GM06990 (cell line): Measurements from ENCODE around the gene ARHGAP8.

Experiments
- DNase-seq: peaks from one replicate; pipeline ENCODE4 v3.0.0-alpha.2; 2011; ENCODE audit not compliant: insufficient read length; ENCODE audit errors: extremely low read depth
- H3K27me3 ChIP-seq: replicated peaks from 2 replicates; pipeline ENCODE4 v1.6.0; 2011; ENCODE audit warnings: low read length; ENCODE audit not compliant: control insufficient read depth, insufficient read depth
- H3K36me3 ChIP-seq: 2 replicates; pipeline ENCODE4 v1.5.1; 2011; ENCODE audit warnings: low read length; ENCODE audit not compliant: control insufficient read depth, insufficient read depth
- H3K4me3 ChIP-seq: replicated peaks from 2 replicates; pipeline ENCODE4 v1.5.1; 2011; ENCODE audit warnings: low read depth, mild to moderate bottlenecking, control low read depth, low read length
- TF ChIP-seq, protein P1 (sequence below): IDR thresholded peaks from 2 replicates; pipeline ENCODE4 v1.5.1; 2011; ENCODE audit warnings: low read length, control low read depth, mild to moderate bottlenecking, inconsistent platforms; ENCODE audit not compliant: insufficient read depth, poor library complexity, severe bottlenecking

The ARHGAP8 gene

DNA sequence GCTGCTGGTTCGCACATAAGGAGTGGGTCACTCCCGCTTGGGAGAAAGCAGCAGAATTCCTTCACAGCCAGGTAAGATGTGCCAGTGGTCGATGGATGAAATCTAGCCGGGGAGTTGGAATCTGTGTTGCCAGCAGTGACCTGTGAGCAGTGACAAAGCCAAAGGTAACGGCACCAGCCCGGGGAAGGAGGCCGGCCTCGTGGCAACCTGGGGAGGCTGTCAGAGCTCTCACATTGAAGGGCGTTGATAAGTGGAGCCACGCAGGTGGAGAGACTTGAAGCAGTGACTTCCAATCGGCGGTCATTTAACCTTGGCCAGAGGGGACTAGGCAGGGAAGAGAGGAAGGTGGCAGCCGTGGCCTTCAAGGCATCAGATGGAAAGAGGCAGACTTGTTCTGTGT lies 58.8 kb downstream of the ARHGAP8 start:
- DNase-seq, result no peak
- TF ChIP-seq, protein P1, sequence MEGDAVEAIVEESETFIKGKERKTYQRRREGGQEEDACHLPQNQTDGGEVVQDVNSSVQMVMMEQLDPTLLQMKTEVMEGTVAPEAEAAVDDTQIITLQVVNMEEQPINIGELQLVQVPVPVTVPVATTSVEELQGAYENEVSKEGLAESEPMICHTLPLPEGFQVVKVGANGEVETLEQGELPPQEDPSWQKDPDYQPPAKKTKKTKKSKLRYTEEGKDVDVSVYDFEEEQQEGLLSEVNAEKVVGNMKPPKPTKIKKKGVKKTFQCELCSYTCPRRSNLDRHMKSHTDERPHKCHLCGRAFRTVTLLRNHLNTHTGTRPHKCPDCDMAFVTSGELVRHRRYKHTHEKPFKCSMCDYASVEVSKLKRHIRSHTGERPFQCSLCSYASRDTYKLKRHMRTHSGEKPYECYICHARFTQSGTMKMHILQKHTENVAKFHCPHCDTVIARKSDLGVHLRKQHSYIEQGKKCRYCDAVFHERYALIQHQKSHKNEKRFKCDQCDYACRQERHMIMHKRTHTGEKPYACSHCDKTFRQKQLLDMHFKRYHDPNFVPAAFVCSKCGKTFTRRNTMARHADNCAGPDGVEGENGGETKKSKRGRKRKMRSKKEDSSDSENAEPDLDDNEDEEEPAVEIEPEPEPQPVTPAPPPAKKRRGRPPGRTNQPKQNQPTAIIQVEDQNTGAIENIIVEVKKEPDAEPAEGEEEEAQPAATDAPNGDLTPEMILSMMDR, result no peak

DNA sequence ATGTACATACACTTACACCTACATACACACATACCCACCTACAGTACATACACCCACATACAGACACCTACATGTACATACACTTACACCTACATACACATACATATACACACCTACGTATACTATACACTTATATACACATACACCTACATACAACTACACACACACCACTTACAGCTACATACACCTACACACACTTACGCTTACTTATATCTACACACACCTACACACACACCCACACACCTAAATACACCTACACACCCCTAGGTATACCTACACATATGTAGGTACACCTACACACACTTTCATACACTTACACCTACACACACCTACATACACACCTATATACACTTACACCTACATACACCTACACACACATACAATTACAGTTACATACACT lies 61.0 kb downstream of the ARHGAP8 start:
- TF ChIP-seq, protein P1, result no peak
- H3K27me3 ChIP-seq, result no peaks in the 10 kb centered on the region; the same call in 1 of the 2 replicates
- DNase-seq, result no peak
- H3K4me3 ChIP-seq, result no peak overlapping the region
- no peaks in the 10 kb centered on the region for H3K36me3 ChIP-seq

More for the DNA sequence above, 58.8 kb downstream of the ARHGAP8 start:
- Histone ChIP-seq H3K36me3 (no peaks in the 10 kb centered on the region), H3K27me3 (no peaks in the 10 kb centered on the region; the same call in 1 of the 2 replicates), H3K4me3 (no peak overlapping the region)

GRCh38 chr22:44814266-44815098 lies 62.1 kb downstream of the ARHGAP8 start:
- TF ChIP-seq, protein P1, result no peak
- H3K27me3 ChIP-seq, result no peaks in the 10 kb centered on the region; the same call in 1 of the 2 replicates
- no peaks in the 10 kb centered on the region for H3K36me3 ChIP-seq
- DNase-seq, result no peak
- no peak overlapping the region for H3K4me3 ChIP-seq

DNA sequence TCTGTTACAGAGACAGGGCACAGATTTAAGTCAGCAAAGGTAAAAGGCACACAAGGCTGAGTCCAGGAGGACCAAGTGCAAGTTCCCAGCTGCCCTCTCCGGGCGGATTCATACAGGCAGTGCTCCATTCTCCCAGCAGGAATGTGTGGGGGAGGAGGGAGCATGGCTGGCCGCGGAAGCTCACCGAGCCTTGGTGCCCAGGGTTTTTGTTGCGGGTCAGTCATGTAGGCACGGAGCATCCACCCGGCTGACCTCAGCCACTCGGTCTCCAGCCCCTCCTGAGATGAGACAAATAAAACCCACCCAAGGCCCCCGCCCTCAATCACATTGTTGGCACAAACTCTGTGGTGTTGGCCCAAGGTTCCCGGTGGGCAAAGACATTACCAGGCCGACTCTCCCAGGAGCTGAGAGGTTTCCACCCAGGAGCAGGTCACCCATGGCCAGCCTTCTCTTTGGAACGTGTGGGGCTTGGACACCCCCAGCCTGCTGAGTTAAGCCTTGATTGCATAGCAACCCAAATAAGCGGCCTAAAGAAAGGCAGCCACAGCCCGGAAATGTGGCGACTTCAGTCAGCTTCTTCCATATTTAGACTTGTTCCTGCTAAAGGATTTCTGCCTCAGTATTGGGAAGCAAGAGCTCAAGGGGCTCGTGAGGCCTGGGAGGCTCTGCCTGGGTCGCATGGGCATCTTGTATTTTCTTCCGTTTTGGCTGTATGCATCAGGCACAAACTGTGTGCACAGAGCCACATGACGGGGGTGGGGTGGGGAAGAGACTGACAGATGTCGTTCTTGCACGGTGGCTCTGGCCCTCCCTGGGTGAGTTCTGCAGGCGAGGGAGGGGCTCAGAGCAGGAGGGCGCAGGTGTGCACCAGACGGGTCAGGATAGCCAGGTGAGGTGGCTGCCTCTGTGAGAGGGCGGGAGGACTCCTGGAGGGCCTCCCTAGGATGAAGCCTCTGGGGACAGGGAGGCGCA lies 63.0 kb downstream of the ARHGAP8 start:
- H3K4me3 ChIP-seq, result no peak overlapping the region
- TF ChIP-seq, protein P1, result no peak
- H3K27me3 ChIP-seq, result no peaks in the 10 kb centered on the region; the same call in 1 of the 2 replicates
- no peak for DNase-seq
- H3K36me3 ChIP-seq, result no peaks in the 10 kb centered on the region

- no peaks in the 10 kb centered on the region for H3K36me3 ChIP-seq
- TF ChIP-seq, protein P1, result no peak
- no peak overlapping the region for H3K4me3 ChIP-seq
- no peak for DNase-seq
- no peaks in the 10 kb centered on the region for H3K27me3 ChIP-seq
These were observed 63.8 kb downstream of the ARHGAP8 start for GRCh38 chr22:44816141-44816540.
